Glomerular endothelial cell (primary cell): ENCODE measurements around the gene FLT3LG. TPM values are rescaled to one million over a fixed set of nuclear protein-coding genes. Genes with fewer than 3 reads are reported as not detected.

Experiments
- DNase-seq: peaks from one replicate; pipeline ENCODE4 v3.0.0-alpha.2; 2011; ENCODE audit warnings: low read depth, low spot score; ENCODE audit errors: extremely low read depth
- total RNA-seq: library from RNA; depleted of rRNA; stranded (reverse); fragments of >200 nt; gene quantifications from 2 replicates; pipeline ENCODE4 v1.2.3, GENCODE V29; 2015

The FLT3LG gene
- total RNA-seq, 1 donor from 2014 or later, result 3.1 TPM

GRCh38 chr19:49487277-49488045 lies 13.4 kb downstream of the FLT3LG start, which contains the start of gene RPL13A:
RPL13A (plus strand) TSS chr19:49487608; CDS start chr19:49487630, 22 bp downstream.
- DNase-seq, result peak; percentile 97

- DNase-seq, result no peak
Observed at GRCh38 chr19:49488046-49488862, 14.2 kb downstream of the FLT3LG start.

GRCh38 chr19:49488863-49489537 lies 15.0 kb downstream of the FLT3LG start:
- DNase-seq, result no peak

GRCh38 chr19:49489601-49490167 lies 15.7 kb downstream of the FLT3LG start:
- no peak for DNase-seq

GRCh38 chr19:49490287-49491029 lies 16.4 kb downstream of the FLT3LG start:
- DNase-seq, result no peak

- DNase-seq, result no peak
Observed at GRCh38 chr19:49491030-49491803, 17.2 kb downstream of the FLT3LG start.

GRCh38 chr19:49491804-49492572 lies 18.0 kb downstream of the FLT3LG start:
- no peak for DNase-seq

GRCh38 chr19:49492573-49493405 lies 18.8 kb downstream of the FLT3LG start:
- no peak for DNase-seq

- no peak for DNase-seq
Observed at GRCh38 chr19:49496574-49497008, 22.6 kb downstream of the FLT3LG start.

GRCh38 chr19:49497047-49497788 lies 23.2 kb downstream of the FLT3LG start:
- DNase-seq, result no peak

GRCh38 chr19:49497789-49498103 lies 23.7 kb downstream of the FLT3LG start:
- DNase-seq, result no peak

- no peak for DNase-seq
Observed at GRCh38 chr19:49498475-49498874, 24.5 kb downstream of the FLT3LG start.

- DNase-seq, result no peak
Observed at GRCh38 chr19:49499030-49499670, 25.1 kb downstream of the FLT3LG start.

GRCh38 chr19:49502866-49503581 lies 29.0 kb downstream of the FLT3LG start:
- no peak for DNase-seq

- no peak for DNase-seq
Observed at GRCh38 chr19:49503582-49503962, 29.6 kb downstream of the FLT3LG start.

GRCh38 chr19:49506575-49507105 lies 32.6 kb downstream of the FLT3LG start:
- DNase-seq, result no peak
